GM12878 (cell line): ENCODE measurements around the gene HEMK1.

Experiments used
- CBFB ChIP-seq: IDR thresholded peaks from 2 replicates; pipeline ENCODE4 v1.6.1; 2016; ENCODE audit warnings: antibody characterized with exemption, low read depth
- CTCF ChIP-seq, 3 experiments: IDR thresholded peaks in 2 of 3; conservative IDR thresholded peaks in 1 of 3; 2 replicates each; pipeline ENCODE4 v1.5.1; 2011; ENCODE audit warnings: low read depth in 3 of 3, low read length in 3 of 3, mild to moderate bottlenecking in 3 of 3, control low read depth in 2 of 3, moderate library complexity in 2 of 3, inconsistent platforms in 1 of 3, mixed read lengths in 1 of 3; ENCODE audit not compliant: control insufficient read depth in 2 of 3, insufficient read depth in 1 of 3; ENCODE audit errors: extremely low read depth in 1 of 3
- YBX1 ChIP-seq: fragments of 450-650 bp; IDR thresholded peaks from 2 replicates; pipeline ENCODE4 v1.6.1; 2016; ENCODE audit warnings: antibody characterized with exemption

DNA sequence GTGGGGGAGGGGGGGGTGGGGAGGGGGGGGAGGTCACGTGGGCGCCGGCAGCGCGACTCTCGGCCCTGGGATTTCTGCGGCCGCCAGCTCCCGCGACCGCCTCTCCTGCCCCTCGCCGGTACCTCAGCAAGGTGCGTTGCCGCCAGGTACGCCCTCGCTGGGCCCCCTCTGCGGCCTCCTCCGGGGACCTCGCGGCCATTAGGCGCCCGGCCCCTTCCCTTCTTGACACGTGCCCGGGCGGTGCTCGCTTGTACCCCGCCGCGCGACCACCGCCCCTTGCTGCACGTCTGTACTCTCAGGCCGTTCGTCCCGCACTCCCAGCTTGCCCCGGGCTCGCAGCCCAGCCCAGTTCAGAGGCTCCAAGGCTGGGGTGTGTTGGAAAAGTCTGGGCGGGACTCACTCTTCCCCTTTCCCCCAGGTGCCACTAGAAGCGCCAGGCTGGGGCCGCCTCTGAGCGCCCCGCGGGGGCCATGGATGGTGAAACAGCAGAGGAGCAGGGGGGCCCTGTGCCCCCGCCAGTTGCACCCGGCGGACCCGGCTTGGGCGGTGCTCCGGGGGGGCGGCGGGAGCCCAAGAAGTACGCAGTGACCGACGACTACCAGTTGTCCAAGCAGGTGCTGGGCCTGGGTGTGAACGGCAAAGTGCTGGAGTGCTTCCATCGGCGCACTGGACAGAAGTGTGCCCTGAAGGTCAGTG lies 47.9 kb downstream of the HEMK1 start, which contains the start of gene MAPKAPK3:
- TF ChIP-seq CBFB (no peak), CTCF (IDR thresholded peaks at IDR 0.05 in 2 of 3, conservative IDR thresholded peaks at IDR 0.05 in 1 of 3; ENCODE audit: control insufficient read depth in 2 of 3, extremely low read depth in 1 of 3, insufficient read depth in 1 of 3, low read depth in 3 of 3, low read length in 3 of 3) (no peak), YBX1 (no peak)
